ENCODE measurements around the gene MOBP. TPM values are rescaled to one million over a fixed set of nuclear protein-coding genes. Genes with fewer than 3 reads are reported as not detected.

The MOBP gene
- total RNA-seq, 1 donor from 2014 or later, result 0.13 TPM

DNA sequence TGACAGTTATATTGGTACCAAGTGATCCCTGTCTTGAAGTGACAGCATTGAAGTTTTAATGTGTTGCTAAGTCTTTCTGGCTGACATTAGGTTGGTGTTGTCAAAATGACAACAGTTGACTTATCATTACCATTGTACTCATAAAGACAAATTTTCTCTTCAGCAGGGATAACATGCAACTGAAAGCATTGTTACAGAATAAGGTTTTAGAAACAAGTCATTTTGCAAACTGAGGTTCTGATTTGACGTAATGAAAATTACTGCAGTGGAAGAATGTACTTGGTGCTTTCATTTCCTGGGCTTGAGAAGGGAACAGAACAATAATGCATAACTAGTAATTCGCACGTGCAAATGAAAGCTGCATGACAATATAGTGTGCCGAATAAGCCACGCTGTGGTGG lies 75.1 kb downstream of the MOBP start:
- H3K27ac Mint-ChIP-seq, result no peak overlapping the region
- H3K36me3 Mint-ChIP-seq (ENCODE audit: low read depth), result no peaks in the 10 kb centered on the region
- CTCF ChIA-PET, result no interaction called here
- no peak overlapping the region for H3K4me3 Mint-ChIP-seq
- H3K9me3 Mint-ChIP-seq, result no peaks in the 10 kb centered on the region
- POLR2A ChIA-PET, result no interaction called here
- no peaks in the 10 kb centered on the region for H3K4me1 Mint-ChIP-seq
- ATAC-seq (ENCODE audit: low read depth) (no peak), DNase-seq (no peak)
- peaks cover 8% of the 10 kb centered on the region for H3K27me3 Mint-ChIP-seq
- intact Hi-C loops (cut with micrococcal nuclease), result no loop called here
- TF ChIP-seq, protein P1, sequence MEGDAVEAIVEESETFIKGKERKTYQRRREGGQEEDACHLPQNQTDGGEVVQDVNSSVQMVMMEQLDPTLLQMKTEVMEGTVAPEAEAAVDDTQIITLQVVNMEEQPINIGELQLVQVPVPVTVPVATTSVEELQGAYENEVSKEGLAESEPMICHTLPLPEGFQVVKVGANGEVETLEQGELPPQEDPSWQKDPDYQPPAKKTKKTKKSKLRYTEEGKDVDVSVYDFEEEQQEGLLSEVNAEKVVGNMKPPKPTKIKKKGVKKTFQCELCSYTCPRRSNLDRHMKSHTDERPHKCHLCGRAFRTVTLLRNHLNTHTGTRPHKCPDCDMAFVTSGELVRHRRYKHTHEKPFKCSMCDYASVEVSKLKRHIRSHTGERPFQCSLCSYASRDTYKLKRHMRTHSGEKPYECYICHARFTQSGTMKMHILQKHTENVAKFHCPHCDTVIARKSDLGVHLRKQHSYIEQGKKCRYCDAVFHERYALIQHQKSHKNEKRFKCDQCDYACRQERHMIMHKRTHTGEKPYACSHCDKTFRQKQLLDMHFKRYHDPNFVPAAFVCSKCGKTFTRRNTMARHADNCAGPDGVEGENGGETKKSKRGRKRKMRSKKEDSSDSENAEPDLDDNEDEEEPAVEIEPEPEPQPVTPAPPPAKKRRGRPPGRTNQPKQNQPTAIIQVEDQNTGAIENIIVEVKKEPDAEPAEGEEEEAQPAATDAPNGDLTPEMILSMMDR (IDR thresholded peaks at IDR 0.05), result no peak

DNA sequence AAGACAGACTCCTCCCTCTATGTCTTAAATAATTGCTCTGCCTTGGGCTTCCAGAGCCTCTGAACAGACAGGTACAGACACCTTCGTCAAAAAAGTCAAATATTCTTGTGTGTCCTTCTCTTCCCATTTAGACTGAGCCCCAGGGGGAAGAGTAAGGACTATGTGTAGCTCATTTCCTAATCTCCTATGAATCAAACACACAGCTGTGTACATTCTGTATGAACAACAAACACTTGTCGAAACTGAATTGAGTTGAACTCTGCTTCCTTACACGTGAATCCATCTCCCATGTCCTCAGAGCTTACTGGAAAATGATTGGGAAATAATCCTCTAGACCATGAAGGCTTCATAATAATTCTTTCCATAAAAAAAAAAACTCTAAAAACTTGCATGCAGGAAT lies 80.8 kb downstream of the MOBP start:
- no peak overlapping the region for H3K27ac Mint-ChIP-seq
- ATAC-seq (ENCODE audit: low read depth), result no peak
- H3K9me3 Mint-ChIP-seq, result peaks cover 12% of the 10 kb centered on the region
- no peak for DNase-seq
- H3K36me3 Mint-ChIP-seq (ENCODE audit: low read depth), result no peaks in the 10 kb centered on the region
- H3K4me3 Mint-ChIP-seq, result no peak overlapping the region
- ChIA-PET CTCF (no interaction called here), POLR2A (no interaction called here)
- peaks cover 14% of the 10 kb centered on the region for H3K27me3 Mint-ChIP-seq
- H3K4me1 Mint-ChIP-seq, result no peaks in the 10 kb centered on the region
- TF ChIP-seq, protein P1 (IDR thresholded peaks at IDR 0.05), result no peak
- intact Hi-C loops (cut with micrococcal nuclease), result no loop called here

DNA sequence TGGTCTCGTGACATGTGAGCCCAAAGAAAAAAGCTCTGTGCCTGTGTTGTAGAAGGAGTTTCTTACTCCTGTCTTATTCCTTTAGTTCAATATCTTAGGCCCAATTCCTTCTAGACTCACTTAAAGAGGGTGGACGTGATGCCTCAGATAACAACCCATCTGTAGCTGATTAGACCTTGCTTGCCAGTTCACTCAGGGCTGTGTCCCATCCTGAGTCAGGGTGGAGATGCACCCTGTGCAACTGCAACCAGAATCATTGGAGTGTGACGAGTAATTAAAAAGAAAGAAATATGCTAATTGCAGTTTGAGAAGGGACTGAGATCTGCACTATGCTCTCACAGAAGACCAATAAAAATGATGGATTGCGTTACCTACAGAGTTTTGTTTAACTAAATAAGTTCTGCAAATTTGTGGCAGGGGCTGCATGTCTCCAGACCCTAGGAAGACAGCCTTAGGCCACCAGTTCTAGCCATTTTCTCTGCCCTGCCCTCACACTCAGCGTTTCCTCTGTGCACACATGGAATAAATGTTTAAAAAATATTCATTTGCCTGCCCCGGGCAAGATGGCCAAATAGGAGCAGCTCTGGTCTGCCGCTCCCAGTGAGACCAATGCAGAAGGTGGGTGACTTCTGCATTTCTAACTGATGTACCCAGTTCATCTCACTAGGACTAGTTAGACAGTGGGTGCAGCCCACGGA lies 83.0 kb downstream of the MOBP start:
- no peaks in the 10 kb centered on the region for H3K36me3 Mint-ChIP-seq (ENCODE audit: low read depth)
- TF ChIP-seq, protein P1 (IDR thresholded peaks at IDR 0.05), result no peak
- ChIA-PET POLR2A (no interaction called here), CTCF (no interaction called here)
- no peak for DNase-seq
- no peak overlapping the region for H3K4me3 Mint-ChIP-seq
- intact Hi-C loops (cut with micrococcal nuclease), result no loop called here
- peaks cover 23% of the 10 kb centered on the region for H3K9me3 Mint-ChIP-seq
- no peak for ATAC-seq (ENCODE audit: low read depth)
- H3K27ac Mint-ChIP-seq, result no peak overlapping the region
- peaks cover 16% of the 10 kb centered on the region for H3K27me3 Mint-ChIP-seq
- no peaks in the 10 kb centered on the region for H3K4me1 Mint-ChIP-seq

Other genes with a start within 250 kb of the MOBP start
- gene CX3CR1, start 187.6 kb upstream of the MOBP start, total RNA-seq, result 0.12 and 0.38 TPM in 2 replicates
- not detected in 2 replicates for gene CCR8, start 138.0 kb upstream of the MOBP start, total RNA-seq
- 51.6 and 52.9 TPM in 2 replicates for gene SLC25A38, start 84.3 kb upstream of the MOBP start, total RNA-seq
- 2,697 and 2,952 TPM in 2 replicates for gene RPSA, start 61.0 kb upstream of the MOBP start, total RNA-seq

Measured in activated B cell treated with CpG ODN at 0.5 μM for 24 hours (primary cell).